GM19351 (cell line): ENCODE data around the gene TLK1.
A peak's percentile ranks its signal among the peaks of the same experiment; 100 is the strongest.
"Not testable (repeated sequence)": the region's sequence is repeated elsewhere in the genome, so short reads cannot be mapped to it uniquely, and the experiment has no call there.

Experiments
- ATAC-seq: cut with Tn5 transposase; IDR thresholded peaks from one replicate; pipeline ENCODE4 v1.9.1; 2021; ENCODE audit warnings: mild to moderate bottlenecking, moderate library complexity; ENCODE audit not compliant: unreplicated experiment

Gene TLK1

GRCh38 chr2:171146071-171146470 lies 14.6 kb downstream of the TLK1 start:
- ATAC-seq = no peak

DNA sequence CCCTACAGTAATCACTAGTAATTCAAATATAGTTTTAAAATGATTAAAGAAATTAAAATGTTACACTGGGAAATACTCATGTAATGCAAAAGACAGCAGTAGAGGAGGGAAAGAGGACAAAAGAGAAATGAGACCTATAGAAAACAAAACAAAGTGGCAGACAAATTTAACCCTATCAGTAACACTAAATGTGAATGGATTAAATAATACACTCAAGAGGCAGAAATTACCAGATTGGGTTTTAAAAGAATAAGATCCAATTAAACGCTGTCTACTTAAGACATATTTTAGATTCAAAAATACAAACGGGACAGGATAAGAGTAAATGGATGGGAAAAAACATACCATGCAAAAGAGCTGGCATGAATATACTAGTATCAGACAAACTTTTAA lies 17.0 kb downstream of the TLK1 start:
- no peak for ATAC-seq

- no peak for ATAC-seq
These were observed 18.3 kb downstream of the TLK1 start for GRCh38 chr2:171142398-171142797.

DNA sequence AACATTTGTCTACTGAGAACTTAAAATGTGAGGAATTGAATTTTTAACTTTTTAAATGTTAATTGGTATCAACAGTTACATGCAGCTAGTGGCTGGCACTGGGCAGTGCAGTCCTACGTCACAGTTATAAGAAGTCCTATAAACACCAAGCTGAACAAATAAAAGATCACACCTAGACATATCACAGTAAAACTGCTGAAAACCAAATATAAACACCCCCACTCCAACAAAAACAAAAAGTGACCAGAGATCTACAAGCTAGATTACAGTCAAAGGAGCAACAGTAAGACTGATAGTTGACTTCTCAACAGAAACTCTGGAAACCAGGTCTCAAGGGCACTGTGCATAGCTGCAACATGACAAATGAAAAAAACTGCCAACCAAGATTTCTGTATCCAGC lies 19.4 kb downstream of the TLK1 start:
- ATAC-seq = no peak

- ATAC-seq = no peak
These were observed 20.8 kb downstream of the TLK1 start for GRCh38 chr2:171139860-171140259.

DNA sequence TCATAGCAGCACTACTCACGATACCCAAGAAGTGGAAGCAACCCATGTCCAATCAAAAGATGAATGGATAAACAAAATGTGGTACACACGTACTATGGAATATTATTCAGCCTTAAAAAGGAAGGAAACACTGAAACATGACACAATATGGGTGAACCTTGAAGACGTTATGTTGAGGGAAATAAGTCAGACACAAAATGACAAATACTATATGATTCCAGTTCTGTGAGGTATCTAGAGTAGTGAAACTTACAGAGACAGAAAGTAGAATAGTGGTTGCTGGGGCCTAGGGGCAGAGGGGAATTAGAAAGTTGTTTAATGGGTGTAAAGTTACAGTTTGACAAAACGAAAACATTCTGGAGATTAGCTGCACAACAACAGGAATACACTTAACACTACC lies 24.7 kb downstream of the TLK1 start:
- peak; percentile 96 for ATAC-seq

- ATAC-seq = no peak
These were observed 26.0 kb downstream of the TLK1 start for GRCh38 chr2:171134624-171135230.

- ATAC-seq = no peak
These were observed 28.6 kb downstream of the TLK1 start for GRCh38 chr2:171132086-171132485.

DNA sequence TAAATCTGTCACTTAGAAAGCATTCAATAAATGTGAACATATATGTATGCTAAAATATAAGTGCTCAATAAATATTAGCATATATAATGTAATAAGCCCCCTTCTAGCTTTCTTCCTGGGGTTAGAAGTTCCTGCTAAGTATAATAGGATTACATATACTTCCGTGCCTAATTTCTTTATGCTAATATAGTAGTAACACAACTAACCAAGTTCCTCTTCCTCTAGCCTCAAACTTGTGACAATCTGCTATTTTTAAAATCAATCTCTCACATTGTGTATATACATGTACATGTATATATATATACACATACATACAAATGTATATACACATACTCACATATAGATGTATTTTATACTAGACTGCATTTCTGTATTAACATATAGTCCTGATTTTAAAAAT lies 32.2 kb downstream of the TLK1 start:
- no peak for ATAC-seq

- no peak for ATAC-seq
These were observed 36.2 kb downstream of the TLK1 start for GRCh38 chr2:171124541-171124940.

DNA sequence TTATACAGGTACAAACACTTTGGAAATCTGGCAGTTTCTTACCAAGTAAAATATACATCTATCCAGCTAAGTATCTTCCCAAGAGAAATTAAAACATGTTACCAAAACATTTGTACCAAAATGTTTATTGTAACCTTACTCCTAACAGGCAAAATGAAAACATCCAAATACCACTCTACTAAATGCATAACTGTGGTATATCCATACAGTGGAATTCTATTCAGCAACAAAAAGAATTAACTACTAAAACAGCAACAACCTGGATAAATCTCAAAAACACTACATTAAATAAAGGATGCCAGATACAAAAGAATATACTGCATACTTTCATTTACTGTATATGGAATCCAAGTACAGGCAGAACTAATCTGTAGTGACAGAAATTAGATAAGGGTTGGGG lies 51.1 kb downstream of the TLK1 start:
- ATAC-seq = no peak

DNA sequence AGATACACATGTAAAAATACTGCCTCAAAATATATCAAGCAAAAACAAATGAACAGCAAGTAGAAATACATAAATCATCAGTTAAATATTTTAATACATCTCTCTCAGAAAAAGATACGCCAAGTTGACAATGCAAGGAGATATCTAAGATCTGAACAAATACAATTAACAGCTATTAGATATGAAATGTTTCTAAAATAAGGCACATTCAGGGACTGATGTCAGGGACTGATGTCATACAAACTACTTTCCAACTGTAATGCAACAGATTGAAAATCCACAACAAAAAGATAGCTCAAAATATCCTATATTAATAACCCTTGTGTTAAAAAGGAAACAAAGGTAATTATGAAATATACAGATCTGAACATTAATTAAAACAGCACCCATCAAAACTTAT lies 51.7 kb downstream of the TLK1 start:
- no peak for ATAC-seq

DNA sequence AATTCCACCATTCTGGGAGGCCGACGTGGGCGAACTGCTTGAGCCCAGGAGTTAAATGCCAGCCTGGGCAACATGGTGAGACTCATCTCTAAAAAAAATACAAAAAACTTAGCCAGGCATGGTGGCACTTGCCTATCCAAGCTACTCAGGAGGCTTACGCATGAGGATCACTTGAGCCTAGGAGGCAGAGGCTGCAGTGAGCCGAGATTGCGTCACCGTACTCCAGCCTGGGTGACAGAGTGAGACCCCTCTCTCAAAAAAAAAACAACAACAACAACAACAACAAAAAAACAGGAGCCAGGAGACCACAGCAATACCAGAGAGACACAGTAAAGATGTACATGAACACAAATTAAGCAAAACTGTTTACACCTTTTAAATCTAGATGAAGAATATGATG lies 52.9 kb downstream of the TLK1 start:
- ATAC-seq = no peak

- no peak for ATAC-seq
These were observed 56.3 kb downstream of the TLK1 start for GRCh38 chr2:171104379-171104778.

DNA sequence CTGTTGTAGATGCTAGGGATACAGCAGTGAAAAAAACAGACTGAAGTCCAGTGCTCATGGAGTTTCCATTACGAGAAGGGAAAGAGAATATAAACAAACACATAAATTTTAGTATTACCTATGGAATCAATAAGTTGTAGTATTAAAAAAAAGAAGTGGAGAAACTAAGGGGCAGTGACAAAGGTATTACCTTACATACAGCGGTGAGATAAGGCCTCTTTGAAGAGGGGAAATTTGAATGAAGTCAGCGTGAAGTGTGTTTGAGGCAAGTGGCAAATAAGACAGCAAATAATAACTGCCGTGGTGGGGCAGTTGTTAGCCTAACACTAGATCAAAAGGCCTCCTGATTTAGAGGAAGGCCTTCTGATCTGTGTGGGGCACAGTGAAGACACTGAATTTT lies 57.9 kb downstream of the TLK1 start:
- ATAC-seq = no peak

GRCh38 chr2:171100370-171100769 lies 60.3 kb downstream of the TLK1 start:
- ATAC-seq = no peak

DNA sequence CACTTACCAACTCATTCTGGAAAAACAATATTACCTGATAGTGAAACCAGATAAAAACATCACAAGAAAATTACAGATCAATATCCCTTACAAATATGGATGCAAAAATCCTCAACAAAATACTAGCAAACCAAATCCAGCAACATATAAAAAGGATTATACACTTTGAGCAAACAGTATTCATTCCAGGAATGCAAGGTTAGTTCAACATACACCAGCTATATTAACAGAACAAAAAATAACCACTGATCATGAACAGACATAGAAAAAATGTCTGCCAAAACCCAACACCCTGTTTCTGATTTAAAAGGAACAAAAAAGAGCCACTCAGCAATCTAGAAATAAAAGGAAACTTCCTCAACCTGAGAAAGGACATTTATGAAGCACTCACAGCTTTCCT lies 62.1 kb downstream of the TLK1 start:
- no peak for ATAC-seq

- ATAC-seq = no peak
These were observed 65.6 kb downstream of the TLK1 start for GRCh38 chr2:171095014-171095582.

- not testable (repeated sequence) for ATAC-seq
These were observed 69.2 kb downstream of the TLK1 start for GRCh38 chr2:171091517-171091916.

GRCh38 chr2:171089489-171089888 lies 71.2 kb downstream of the TLK1 start:
- no peak for ATAC-seq

DNA sequence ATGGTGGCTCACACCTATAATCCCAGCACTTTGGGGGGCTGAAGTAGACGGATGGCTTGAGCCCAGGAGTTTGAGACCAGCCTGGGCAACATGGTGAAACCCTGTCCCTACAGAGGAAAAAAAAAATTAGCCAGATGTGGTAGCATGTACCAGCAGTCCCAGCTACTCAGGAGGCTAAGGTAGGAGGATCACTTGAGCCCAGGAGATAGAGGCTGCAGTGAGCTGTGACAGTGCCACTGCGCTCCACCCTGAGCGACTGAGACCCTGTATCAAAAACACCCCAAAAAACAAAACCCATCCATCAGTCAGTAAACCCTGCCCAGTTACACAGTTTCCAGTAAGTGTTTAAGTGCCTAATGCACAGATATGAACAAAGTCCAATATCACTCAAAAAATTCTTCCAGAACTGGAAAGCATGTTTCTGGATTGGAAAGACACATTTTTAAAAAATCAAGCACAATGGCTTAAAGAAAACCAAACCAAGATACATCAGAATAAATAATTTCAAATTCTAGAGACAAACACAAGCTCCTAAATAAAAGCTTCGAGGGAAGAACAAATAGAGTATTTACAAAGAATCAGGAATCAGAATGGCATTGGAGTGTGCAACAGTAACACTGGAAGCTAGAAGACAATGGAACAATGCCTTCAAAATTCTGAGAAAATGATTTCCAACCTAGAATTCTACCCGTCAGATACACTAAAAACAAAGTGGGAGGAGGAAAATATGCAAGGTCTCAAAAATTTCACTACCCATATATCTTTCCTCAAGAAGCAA lies 72.4 kb downstream of the TLK1 start:
- ATAC-seq = no peak

GRCh38 chr2:171087547-171087946 lies 73.1 kb downstream of the TLK1 start:
- ATAC-seq = no peak
